Measurements from ENCODE around the gene CCDC194. TPM values are rescaled to one million over a fixed set of nuclear protein-coding genes. Genes with fewer than 3 reads are reported as not detected.

CCDC194 gene
- total and polyA plus RNA-seq, 2 of the 13 experiments (the other 11 are each of a cell fraction or from before 2014, with no cell fraction given) = 0.13 to 0.21 TPM

DNA sequence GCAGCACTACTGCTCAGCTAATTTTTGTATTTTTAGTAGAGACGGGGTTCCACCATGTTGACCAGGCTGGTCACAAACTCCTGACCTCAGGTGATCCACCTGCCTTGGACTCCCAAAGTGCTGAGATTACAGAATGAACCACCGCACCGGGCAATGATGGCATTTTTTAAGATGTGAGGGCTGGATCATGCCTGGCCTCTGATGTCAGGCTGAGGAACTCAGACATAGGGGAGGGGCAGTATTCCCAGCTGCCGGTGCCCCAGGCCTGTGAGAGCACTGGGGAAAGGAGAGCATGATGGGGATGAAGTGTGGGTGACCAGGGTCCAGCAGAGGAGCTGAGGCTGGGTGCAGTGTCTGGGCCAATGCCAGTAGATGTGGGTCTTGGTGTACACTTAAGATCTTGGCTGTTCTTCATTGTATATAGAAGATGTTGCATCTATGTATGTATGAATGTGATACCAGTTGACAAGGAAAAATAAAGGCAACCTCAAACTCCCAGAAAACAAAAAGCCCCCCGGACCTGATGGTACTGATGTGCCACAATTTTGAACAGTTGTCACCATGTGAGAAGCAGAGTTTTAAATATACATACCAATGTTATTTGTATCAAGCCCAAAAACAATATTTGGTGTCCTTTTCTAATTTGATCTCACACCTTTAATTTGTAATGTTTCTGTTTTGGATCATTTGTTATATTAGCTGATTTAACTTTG lies 13.4 kb downstream of the CCDC194 start (continued):
- TF ChIP-seq, protein P1, sequence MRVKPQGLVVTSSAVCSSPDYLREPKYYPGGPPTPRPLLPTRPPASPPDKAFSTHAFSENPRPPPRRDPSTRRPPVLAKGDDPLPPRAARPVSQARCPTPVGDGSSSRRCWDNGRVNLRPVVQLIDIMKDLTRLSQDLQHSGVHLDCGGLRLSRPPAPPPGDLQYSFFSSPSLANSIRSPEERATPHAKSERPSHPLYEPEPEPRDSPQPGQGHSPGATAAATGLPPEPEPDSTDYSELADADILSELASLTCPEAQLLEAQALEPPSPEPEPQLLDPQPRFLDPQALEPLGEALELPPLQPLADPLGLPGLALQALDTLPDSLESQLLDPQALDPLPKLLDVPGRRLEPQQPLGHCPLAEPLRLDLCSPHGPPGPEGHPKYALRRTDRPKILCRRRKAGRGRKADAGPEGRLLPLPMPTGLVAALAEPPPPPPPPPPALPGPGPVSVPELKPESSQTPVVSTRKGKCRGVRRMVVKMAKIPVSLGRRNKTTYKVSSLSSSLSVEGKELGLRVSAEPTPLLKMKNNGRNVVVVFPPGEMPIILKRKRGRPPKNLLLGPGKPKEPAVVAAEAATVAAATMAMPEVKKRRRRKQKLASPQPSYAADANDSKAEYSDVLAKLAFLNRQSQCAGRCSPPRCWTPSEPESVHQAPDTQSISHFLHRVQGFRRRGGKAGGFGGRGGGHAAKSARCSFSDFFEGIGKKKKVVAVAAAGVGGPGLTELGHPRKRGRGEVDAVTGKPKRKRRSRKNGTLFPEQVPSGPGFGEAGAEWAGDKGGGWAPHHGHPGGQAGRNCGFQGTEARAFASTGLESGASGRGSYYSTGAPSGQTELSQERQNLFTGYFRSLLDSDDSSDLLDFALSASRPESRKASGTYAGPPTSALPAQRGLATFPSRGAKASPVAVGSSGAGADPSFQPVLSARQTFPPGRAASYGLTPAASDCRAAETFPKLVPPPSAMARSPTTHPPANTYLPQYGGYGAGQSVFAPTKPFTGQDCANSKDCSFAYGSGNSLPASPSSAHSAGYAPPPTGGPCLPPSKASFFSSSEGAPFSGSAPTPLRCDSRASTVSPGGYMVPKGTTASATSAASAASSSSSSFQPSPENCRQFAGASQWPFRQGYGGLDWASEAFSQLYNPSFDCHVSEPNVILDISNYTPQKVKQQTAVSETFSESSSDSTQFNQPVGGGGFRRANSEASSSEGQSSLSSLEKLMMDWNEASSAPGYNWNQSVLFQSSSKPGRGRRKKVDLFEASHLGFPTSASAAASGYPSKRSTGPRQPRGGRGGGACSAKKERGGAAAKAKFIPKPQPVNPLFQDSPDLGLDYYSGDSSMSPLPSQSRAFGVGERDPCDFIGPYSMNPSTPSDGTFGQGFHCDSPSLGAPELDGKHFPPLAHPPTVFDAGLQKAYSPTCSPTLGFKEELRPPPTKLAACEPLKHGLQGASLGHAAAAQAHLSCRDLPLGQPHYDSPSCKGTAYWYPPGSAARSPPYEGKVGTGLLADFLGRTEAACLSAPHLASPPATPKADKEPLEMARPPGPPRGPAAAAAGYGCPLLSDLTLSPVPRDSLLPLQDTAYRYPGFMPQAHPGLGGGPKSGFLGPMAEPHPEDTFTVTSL (CRISPR knock-in tag; IDR thresholded peaks at IDR 0.05; ENCODE audit: borderline replicate concordance) = no peak
- no peak for TF ChIP-seq FOXJ3 (CRISPR knock-in tag; IDR thresholded peaks at IDR 0.05; ENCODE audit: borderline replicate concordance)
- TF ChIP-seq, protein P2, sequence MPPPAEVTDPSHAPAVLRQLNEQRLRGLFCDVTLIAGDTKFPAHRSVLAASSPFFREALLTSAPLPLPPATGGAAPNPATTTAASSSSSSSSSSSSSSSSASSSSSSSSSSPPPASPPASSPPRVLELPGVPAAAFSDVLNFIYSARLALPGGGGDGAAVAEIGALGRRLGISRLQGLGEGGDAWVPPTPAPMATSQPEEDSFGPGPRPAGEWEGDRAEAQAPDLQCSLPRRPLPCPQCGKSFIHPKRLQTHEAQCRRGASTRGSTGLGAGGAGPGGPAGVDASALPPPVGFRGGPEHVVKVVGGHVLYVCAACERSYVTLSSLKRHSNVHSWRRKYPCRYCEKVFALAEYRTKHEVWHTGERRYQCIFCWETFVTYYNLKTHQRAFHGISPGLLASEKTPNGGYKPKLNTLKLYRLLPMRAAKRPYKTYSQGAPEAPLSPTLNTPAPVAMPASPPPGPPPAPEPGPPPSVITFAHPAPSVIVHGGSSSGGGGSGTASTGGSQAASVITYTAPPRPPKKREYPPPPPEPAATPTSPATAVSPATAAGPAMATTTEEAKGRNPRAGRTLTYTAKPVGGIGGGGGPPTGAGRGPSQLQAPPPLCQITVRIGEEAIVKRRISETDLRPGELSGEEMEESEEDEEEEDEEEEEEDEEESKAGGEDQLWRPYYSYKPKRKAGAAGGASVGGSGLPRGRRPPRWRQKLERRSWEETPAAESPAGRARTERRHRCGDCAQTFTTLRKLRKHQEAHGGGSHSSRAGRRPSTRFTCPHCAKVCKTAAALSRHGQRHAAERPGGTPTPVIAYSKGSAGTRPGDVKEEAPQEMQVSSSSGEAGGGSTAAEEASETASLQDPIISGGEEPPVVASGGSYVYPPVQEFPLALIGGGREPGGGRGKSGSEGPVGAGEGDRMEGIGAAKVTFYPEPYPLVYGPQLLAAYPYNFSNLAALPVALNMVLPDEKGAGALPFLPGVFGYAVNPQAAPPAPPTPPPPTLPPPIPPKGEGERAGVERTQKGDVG (CRISPR knock-in tag; IDR thresholded peaks at IDR 0.05; ENCODE audit: borderline replicate concordance) = no peak
- no peak for TF ChIP-seq JUND (CRISPR knock-in tag; IDR thresholded peaks at IDR 0.05)
